A673 (cell line): ENCODE results near the gene ZNF286A.
"Not testable (repeated sequence)": the region's sequence is repeated elsewhere in the genome, so short reads cannot be mapped to it uniquely, and the experiment has no call there.

Source experiments
- EZH2 ChIP-seq: fragments of 200-600 bp; sonication (generic); IDR thresholded peaks from 2 replicates; pipeline ENCODE4 v1.6.1; 2017; ENCODE audit warnings: borderline replicate concordance, low read depth, mild to moderate bottlenecking, mixed read lengths, antibody characterized with exemption, low read length; ENCODE audit not compliant: poor library complexity, severe bottlenecking
- TF ChIP-seq, protein P1 (sequence below): fragments of 300-800, 200-600 bp; sonication (generic); conservative IDR thresholded peaks from 2 replicates; pipeline ENCODE4 v1.5.1; 2017; ENCODE audit warnings: low read depth, mild to moderate bottlenecking, antibody characterized with exemption, low read length, moderate library complexity, mixed read lengths

DNA sequence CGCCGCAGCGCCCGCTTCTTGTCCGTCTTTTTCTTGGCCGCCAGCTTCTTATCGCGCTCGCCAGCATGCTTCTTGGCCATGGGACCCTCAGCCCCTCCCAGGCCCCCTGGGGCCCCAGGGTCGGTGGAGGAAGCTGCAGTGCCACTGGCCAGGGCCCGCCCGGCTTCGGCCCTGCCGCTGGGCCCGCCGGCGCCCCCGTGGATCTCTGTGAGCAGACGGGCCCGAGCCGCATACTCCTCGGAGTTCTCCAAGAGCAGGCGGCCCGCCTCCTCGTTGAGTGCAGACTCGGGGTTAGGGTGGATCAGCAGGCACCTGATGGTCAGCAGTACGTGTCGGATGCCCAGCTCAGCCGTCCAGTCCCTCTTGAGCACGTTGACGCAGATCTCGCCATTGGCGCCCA, 4.7 kb downstream of the ZNF286A start:
- TF ChIP-seq, protein P1, sequence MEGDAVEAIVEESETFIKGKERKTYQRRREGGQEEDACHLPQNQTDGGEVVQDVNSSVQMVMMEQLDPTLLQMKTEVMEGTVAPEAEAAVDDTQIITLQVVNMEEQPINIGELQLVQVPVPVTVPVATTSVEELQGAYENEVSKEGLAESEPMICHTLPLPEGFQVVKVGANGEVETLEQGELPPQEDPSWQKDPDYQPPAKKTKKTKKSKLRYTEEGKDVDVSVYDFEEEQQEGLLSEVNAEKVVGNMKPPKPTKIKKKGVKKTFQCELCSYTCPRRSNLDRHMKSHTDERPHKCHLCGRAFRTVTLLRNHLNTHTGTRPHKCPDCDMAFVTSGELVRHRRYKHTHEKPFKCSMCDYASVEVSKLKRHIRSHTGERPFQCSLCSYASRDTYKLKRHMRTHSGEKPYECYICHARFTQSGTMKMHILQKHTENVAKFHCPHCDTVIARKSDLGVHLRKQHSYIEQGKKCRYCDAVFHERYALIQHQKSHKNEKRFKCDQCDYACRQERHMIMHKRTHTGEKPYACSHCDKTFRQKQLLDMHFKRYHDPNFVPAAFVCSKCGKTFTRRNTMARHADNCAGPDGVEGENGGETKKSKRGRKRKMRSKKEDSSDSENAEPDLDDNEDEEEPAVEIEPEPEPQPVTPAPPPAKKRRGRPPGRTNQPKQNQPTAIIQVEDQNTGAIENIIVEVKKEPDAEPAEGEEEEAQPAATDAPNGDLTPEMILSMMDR = not testable (repeated sequence)
- not testable (repeated sequence) for TF ChIP-seq EZH2
